Inflammatory macrophage (primary cell): ENCODE results near the gene CHRNA5.

Source experiments
- DNase-seq, 2 donors: peaks; one replicate each; pipeline ENCODE4 v3.0.0-alpha.2; 2020 to 2022

Gene CHRNA5

GRCh38 chr15:78640527-78641101, 75.3 kb downstream of the CHRNA5 start:
- DNase-seq, result no peak

GRCh38 chr15:78641102-78641748, 75.9 kb downstream of the CHRNA5 start, which contains the start of gene CHRNB4:
Gene CHRNB4 (minus strand): TSS chr15:78641210. CDS start chr15:78641133, 77 bp downstream.
- DNase-seq, result no peak

- DNase-seq, result no peak
These were observed 76.5 kb downstream of the CHRNA5 start for GRCh38 chr15:78641749-78642275.

- no peak for DNase-seq
These were observed 77.0 kb downstream of the CHRNA5 start for GRCh38 chr15:78642331-78642730.
